Measurements from ENCODE around the gene CDC42EP3. TPM values are rescaled to one million over a fixed set of nuclear protein-coding genes. Genes with fewer than 3 reads are reported as not detected.

CDC42EP3 gene
- total RNA-seq, 1 donor from 2014 or later, result 32.9 TPM

DNA sequence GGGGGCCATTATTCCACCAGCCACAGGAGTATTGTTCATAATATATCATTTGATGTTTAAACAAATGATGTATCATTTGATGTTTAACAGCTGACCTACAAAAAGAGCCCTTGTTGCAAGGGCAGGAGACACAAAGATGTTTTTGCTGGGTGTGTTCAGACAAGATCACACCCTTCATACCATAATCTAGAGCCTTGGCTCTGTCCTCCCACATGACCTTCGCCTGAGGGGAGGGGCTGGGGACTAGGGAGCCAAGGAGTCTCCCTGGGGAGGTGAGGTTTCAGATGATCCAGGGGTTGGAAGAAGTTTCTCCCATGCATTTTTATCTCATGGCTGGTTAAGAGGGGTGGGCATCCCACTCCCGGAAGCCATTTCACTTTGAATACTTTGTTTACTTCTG lies 33.5 kb downstream of the CDC42EP3 start:
- Mint-ChIP-seq H3K27ac (ENCODE audit: unreplicated experiment) (no peak overlapping the region), H3K9me3 (ENCODE audit: unreplicated experiment) (no peaks in the 10 kb centered on the region), H3K4me3 (ENCODE audit: unreplicated experiment) (no peak overlapping the region), H3K27me3 (ENCODE audit: unreplicated experiment) (no peaks in the 10 kb centered on the region), H3K36me3 (ENCODE audit: unreplicated experiment) (peaks cover 12% of the 10 kb centered on the region), H3K4me1 (ENCODE audit: low read depth, unreplicated experiment) (peaks cover 4% of the 10 kb centered on the region)
- TF ChIP-seq, protein P1, sequence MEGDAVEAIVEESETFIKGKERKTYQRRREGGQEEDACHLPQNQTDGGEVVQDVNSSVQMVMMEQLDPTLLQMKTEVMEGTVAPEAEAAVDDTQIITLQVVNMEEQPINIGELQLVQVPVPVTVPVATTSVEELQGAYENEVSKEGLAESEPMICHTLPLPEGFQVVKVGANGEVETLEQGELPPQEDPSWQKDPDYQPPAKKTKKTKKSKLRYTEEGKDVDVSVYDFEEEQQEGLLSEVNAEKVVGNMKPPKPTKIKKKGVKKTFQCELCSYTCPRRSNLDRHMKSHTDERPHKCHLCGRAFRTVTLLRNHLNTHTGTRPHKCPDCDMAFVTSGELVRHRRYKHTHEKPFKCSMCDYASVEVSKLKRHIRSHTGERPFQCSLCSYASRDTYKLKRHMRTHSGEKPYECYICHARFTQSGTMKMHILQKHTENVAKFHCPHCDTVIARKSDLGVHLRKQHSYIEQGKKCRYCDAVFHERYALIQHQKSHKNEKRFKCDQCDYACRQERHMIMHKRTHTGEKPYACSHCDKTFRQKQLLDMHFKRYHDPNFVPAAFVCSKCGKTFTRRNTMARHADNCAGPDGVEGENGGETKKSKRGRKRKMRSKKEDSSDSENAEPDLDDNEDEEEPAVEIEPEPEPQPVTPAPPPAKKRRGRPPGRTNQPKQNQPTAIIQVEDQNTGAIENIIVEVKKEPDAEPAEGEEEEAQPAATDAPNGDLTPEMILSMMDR (IDR thresholded peaks at IDR 0.05; ENCODE audit: partially characterized antibody, unreplicated experiment), result no peak
- no peak for DNase-seq

DNA sequence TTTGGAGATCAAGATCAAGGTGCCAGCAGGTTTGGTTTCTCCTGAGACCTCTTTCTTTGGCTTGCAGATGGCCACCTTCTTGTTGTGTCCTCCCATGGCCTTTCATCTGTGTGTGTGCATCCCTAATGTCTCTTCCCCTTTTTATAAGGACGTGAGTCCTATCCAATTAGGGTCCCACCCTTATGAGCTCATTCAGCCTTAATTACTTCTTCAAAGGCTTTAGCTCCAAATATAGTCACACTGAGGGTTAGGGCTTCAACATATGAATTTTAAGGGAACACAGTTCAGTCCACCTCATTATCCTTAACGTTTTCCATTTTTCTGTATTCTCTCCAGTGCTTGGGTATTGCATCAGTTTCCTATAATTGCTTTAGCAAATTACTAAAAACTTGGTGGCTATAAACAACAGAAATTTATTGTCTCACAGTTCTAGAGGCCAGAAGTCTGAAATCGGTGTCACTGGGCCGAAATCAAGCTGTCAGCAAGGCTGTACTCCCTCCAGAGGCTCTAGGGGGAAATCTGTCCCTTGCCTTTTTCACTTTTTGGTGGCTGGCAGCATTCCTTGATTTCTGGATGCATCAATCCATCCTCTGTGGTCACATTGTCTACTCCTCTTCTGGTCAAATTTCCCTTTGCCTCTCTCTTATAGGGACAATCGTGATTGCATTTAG lies 34.1 kb downstream of the CDC42EP3 start:
- Mint-ChIP-seq H3K27ac (ENCODE audit: unreplicated experiment) (no peak overlapping the region), H3K4me3 (ENCODE audit: unreplicated experiment) (no peak overlapping the region), H3K36me3 (ENCODE audit: unreplicated experiment) (peaks cover 12% of the 10 kb centered on the region), H3K27me3 (ENCODE audit: unreplicated experiment) (no peaks in the 10 kb centered on the region), H3K9me3 (ENCODE audit: unreplicated experiment) (no peaks in the 10 kb centered on the region), H3K4me1 (ENCODE audit: low read depth, unreplicated experiment) (peaks cover 4% of the 10 kb centered on the region)
- TF ChIP-seq, protein P1 (IDR thresholded peaks at IDR 0.05; ENCODE audit: partially characterized antibody, unreplicated experiment), result no peak
- DNase-seq, result no peak

DNA sequence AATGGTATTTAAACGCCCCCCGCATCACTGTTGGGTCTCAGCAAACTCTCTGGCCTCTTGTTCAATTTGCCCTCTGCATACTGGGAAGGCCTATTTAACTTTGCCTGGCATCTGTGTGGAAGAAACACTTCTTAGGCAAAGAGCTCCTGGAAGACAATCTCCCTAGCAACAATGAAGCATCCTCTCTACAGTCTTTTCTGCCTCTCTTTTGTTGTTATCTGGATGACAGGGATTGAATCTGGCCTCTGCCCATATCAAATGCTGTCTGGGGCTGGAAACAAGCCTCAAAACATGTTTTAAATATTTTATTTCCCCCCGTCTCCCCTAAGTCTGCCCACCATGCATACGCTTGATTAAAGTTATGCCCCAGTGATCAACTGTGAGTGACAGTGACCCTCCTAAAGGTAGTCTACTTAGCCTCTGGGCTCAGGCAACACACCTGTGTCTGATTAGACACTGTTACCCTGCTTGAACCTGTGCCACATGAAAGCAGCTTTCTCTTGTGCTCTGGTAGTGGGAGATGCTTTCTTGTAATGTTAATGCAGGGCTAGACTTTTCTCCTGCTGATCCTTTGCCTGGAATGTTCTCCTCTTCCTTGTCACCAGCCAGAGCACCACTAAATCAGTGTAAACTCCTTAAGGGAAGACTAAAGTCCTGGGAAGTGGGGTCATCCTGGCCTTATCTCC lies 34.9 kb downstream of the CDC42EP3 start:
- H3K36me3 Mint-ChIP-seq (ENCODE audit: unreplicated experiment), result peaks cover 12% of the 10 kb centered on the region
- no peaks in the 10 kb centered on the region for H3K27me3 Mint-ChIP-seq (ENCODE audit: unreplicated experiment)
- H3K27ac Mint-ChIP-seq (ENCODE audit: unreplicated experiment), result no peak overlapping the region
- DNase-seq, result no peak
- no peak overlapping the region for H3K4me3 Mint-ChIP-seq (ENCODE audit: unreplicated experiment)
- TF ChIP-seq, protein P1 (IDR thresholded peaks at IDR 0.05; ENCODE audit: partially characterized antibody, unreplicated experiment), result no peak
- H3K9me3 Mint-ChIP-seq (ENCODE audit: unreplicated experiment), result no peaks in the 10 kb centered on the region
- peaks cover 4% of the 10 kb centered on the region for H3K4me1 Mint-ChIP-seq (ENCODE audit: low read depth, unreplicated experiment)

DNA sequence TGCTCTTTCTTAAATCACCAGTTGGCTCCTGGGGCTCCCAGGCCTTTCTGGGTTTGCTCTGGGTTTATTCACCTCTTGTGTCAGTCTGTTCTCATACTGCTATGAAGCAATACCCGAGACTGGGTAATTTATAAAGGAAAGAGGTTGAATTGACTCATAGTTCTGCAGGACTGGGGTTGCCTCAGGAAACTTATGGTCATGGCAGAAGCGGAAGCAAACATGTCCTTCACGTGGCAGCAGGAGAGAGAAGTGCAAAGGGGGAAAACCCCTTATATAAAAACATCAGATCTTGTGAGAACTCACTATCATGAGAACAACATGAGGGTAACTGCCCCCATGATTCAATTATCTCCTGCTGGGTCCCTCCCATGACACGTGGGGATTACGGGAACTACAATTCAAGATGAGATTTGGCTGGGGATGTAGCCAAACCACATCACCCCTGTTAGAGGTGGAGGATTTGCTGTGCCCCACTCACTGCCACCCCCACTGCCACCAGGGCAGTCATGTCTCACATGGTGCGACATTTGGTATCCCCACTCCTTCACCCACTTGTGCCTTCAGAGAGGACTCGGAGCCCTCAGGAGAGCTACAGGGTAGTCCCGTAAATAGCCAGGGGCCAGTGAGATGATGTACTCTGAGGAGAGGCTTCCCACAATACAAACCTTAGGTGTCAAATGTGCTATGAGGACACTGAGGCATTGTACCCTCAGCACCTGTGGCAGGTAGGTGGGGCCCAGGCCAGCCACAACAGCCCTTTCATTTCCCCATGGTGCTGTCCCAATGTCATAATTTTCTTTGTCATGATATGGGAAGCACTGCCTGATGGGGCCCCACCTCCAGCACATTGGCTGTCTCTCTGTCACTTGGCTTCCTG lies 35.7 kb downstream of the CDC42EP3 start:
- peaks cover 12% of the 10 kb centered on the region for H3K36me3 Mint-ChIP-seq (ENCODE audit: unreplicated experiment)
- DNase-seq, result no peak

More for the DNA sequence above, 35.7 kb downstream of the CDC42EP3 start:
- peaks cover 4% of the 10 kb centered on the region for H3K4me1 Mint-ChIP-seq (ENCODE audit: low read depth, unreplicated experiment)
- H3K27ac Mint-ChIP-seq (ENCODE audit: unreplicated experiment), result no peak overlapping the region
- no peak overlapping the region for H3K4me3 Mint-ChIP-seq (ENCODE audit: unreplicated experiment)
- H3K27me3 Mint-ChIP-seq (ENCODE audit: unreplicated experiment), result no peaks in the 10 kb centered on the region
- no peaks in the 10 kb centered on the region for H3K9me3 Mint-ChIP-seq (ENCODE audit: unreplicated experiment)
- TF ChIP-seq, protein P1 (IDR thresholded peaks at IDR 0.05; ENCODE audit: partially characterized antibody, unreplicated experiment), result no peak

Measured in glutamatergic neuron (in vitro differentiated cells).